Astrocyte (in vitro differentiated cells and primary cell): ENCODE results near the gene LYZL1. TPM values are rescaled to one million over a fixed set of nuclear protein-coding genes. Genes with fewer than 3 reads are reported as not detected.

Experiments
- DNase-seq: peaks from one replicate; pipeline ENCODE4 v3.0.0-alpha.2; 2010; ENCODE audit warnings: low read depth
- FAIRE-seq: peaks from 2 replicates; lab custom pipeline; 2011; peaks lifted over from hg19 to GRCh38; lab: Jason Lieb, UNC
- H2AFZ ChIP-seq: 2 replicates; pipeline ENCODE4 v1.6.0; 2012; ENCODE audit warnings: low read depth, low read length, inconsistent platforms
- H3K27ac ChIP-seq: 2 replicates; pipeline ENCODE4 v1.5.1; 2011; ENCODE audit warnings: low read depth, low read length, inconsistent platforms
- H3K27me3 ChIP-seq: 2 replicates; pipeline ENCODE4 v1.6.0; 2011; ENCODE audit warnings: low read length, inconsistent platforms; ENCODE audit not compliant: insufficient read depth
- H3K36me3 ChIP-seq: 2 replicates; pipeline ENCODE4 v1.5.1; 2011; ENCODE audit warnings: low read length, inconsistent platforms; ENCODE audit not compliant: insufficient read depth
- H3K4me1 ChIP-seq: 2 replicates; pipeline ENCODE4 v1.5.1; 2011; ENCODE audit warnings: low read length, inconsistent platforms; ENCODE audit not compliant: insufficient read depth
- H3K4me2 ChIP-seq: 2 replicates; pipeline ENCODE4 v1.6.0; 2012; ENCODE audit warnings: low read length, inconsistent platforms
- H3K4me3 ChIP-seq: 2 replicates; pipeline ENCODE4 v1.5.1; 2011; ENCODE audit warnings: low read depth, mild to moderate bottlenecking, low read length, inconsistent platforms; ENCODE audit not compliant: insufficient read depth
- H3K79me2 ChIP-seq: 2 replicates; pipeline ENCODE4 v1.6.0; 2012; ENCODE audit warnings: mild to moderate bottlenecking, low read length, inconsistent platforms; ENCODE audit not compliant: insufficient read depth
- H3K9ac ChIP-seq: 2 replicates; pipeline ENCODE4 v1.6.0; 2012; ENCODE audit warnings: mild to moderate bottlenecking, low read length, inconsistent platforms
- H3K9me3 ChIP-seq: 2 replicates; pipeline ENCODE4 v1.5.1; 2012; ENCODE audit warnings: low read depth, mild to moderate bottlenecking, low read length, inconsistent platforms; ENCODE audit not compliant: insufficient read depth
- H4K20me1 ChIP-seq: 2 replicates; pipeline ENCODE4 v1.6.0; 2012; ENCODE audit warnings: low read length, inconsistent platforms; ENCODE audit not compliant: insufficient read depth
- H3K27ac Mint-ChIP-seq: one replicate; pipeline ENCODE4 v1.8.0; 2021; ENCODE audit warnings: mild to moderate bottlenecking, mixed read lengths; ENCODE audit not compliant: unreplicated experiment
- H3K27me3 Mint-ChIP-seq: one replicate; pipeline ENCODE4 v1.8.0; 2021; ENCODE audit warnings: low read depth, mixed read lengths; ENCODE audit not compliant: unreplicated experiment
- H3K36me3 Mint-ChIP-seq: one replicate; pipeline ENCODE4 v1.8.0; 2021; ENCODE audit warnings: low read depth, mixed read lengths; ENCODE audit not compliant: unreplicated experiment
- H3K4me1 Mint-ChIP-seq: one replicate; pipeline ENCODE4 v1.8.0; 2021; ENCODE audit warnings: low read depth, mixed read lengths; ENCODE audit not compliant: unreplicated experiment
- H3K4me3 Mint-ChIP-seq: one replicate; pipeline ENCODE4 v1.8.0; 2021; ENCODE audit warnings: mild to moderate bottlenecking, moderate library complexity, mixed read lengths; ENCODE audit not compliant: unreplicated experiment
- H3K9me3 Mint-ChIP-seq: one replicate; pipeline ENCODE4 v1.8.0; 2021; ENCODE audit warnings: mild to moderate bottlenecking, mixed read lengths; ENCODE audit not compliant: unreplicated experiment
- EZH2 ChIP-seq: IDR thresholded peaks from 2 replicates; pipeline ENCODE4 v1.6.1; 2012; ENCODE audit warnings: mild to moderate bottlenecking, low read length, inconsistent platforms; ENCODE audit not compliant: insufficient read depth
- total RNA-seq: library from RNA; stranded (reverse); gene quantifications from 2 replicates; pipeline ENCODE4 v1.2.1, GENCODE V29; 2021
- TF ChIP-seq, protein P1 (sequence below): IDR thresholded peaks from 2 replicates; pipeline ENCODE4 v1.5.1; 2011; ENCODE audit warnings: low read depth, mild to moderate bottlenecking, inconsistent platforms, low read length, moderate library complexity; ENCODE audit not compliant: insufficient read depth

LYZL1 gene
- total RNA-seq, 1 donor from 2014 or later: not detected

DNA sequence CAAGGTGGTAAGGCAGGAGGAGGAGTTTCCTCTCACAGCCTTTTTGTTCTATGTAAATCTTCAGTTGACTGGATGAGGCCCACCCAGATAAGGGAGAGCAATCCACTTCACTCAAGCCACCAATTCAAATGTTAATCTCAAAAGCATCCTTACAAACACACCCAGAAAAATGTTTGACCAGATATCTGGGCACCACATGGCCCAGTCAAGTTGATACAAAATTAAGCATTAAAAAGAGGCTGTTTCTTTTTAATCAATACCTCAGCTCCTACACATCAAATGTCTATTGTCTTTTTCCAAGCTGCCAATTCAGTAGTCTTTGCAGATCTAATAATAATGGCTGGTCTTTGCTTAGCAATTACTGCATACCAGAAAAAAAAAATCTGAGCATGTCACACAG is 18.0 kb upstream of the LYZL1 start:
- H3K27me3 ChIP-seq: no peaks in the 10 kb centered on the region
- H3K4me1 ChIP-seq: peaks cover 2% of the 10 kb centered on the region
- Mint-ChIP-seq H3K36me3 (peaks cover 3% of the 10 kb centered on the region), H3K9me3 (peaks cover 6% of the 10 kb centered on the region), H3K27me3 (no peaks in the 10 kb centered on the region), H3K4me1 (no peaks in the 10 kb centered on the region), H3K4me3 (no peak overlapping the region), H3K27ac (no peak overlapping the region)
- DNase-seq (no peak), FAIRE-seq (no peak)
- no peak overlapping the region for H3K4me3 ChIP-seq
- H3K9me3 ChIP-seq: no peaks in the 10 kb centered on the region
- H3K9ac ChIP-seq: no peak overlapping the region
- no peak overlapping the region for H3K4me2 ChIP-seq
- H2AFZ ChIP-seq: no peak overlapping the region
- no peaks in the 10 kb centered on the region for H3K79me2 ChIP-seq
- no peak for TF ChIP-seq EZH2
- TF ChIP-seq, protein P1, sequence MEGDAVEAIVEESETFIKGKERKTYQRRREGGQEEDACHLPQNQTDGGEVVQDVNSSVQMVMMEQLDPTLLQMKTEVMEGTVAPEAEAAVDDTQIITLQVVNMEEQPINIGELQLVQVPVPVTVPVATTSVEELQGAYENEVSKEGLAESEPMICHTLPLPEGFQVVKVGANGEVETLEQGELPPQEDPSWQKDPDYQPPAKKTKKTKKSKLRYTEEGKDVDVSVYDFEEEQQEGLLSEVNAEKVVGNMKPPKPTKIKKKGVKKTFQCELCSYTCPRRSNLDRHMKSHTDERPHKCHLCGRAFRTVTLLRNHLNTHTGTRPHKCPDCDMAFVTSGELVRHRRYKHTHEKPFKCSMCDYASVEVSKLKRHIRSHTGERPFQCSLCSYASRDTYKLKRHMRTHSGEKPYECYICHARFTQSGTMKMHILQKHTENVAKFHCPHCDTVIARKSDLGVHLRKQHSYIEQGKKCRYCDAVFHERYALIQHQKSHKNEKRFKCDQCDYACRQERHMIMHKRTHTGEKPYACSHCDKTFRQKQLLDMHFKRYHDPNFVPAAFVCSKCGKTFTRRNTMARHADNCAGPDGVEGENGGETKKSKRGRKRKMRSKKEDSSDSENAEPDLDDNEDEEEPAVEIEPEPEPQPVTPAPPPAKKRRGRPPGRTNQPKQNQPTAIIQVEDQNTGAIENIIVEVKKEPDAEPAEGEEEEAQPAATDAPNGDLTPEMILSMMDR: no peak
- no peaks in the 10 kb centered on the region for H4K20me1 ChIP-seq
- H3K27ac ChIP-seq: no peak overlapping the region
- H3K36me3 ChIP-seq: no peaks in the 10 kb centered on the region

DNA sequence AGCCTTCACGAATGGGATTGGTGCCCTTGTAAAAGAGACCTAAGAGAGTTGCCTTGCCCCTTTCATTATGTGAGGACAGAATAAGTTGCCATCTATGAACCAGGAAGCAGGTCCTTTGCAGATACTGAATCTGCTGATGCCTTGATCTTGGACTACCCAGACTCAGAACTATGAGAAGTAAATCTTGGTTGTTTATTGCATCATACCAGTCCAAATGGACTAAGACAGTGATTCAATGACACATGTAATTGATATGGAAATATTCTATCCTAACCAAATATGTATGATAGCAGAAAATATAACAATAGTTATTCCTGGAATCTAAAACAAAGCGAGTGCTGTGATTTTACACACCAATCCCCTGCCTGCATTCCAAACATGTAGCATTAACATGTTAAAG is 17.0 kb upstream of the LYZL1 start:
- Histone ChIP-seq H3K4me3 (no peak overlapping the region), H3K4me2 (no peak overlapping the region), H3K9me3 (no peaks in the 10 kb centered on the region), H3K79me2 (no peaks in the 10 kb centered on the region), H3K27me3 (no peaks in the 10 kb centered on the region), H3K4me1 (no peaks in the 10 kb centered on the region), H2AFZ (no peak overlapping the region), H3K36me3 (no peaks in the 10 kb centered on the region), H3K27ac (no peak overlapping the region), H3K9ac (no peak overlapping the region), H4K20me1 (no peaks in the 10 kb centered on the region)
- Mint-ChIP-seq H3K4me1 (no peaks in the 10 kb centered on the region), H3K9me3 (peaks cover 6% of the 10 kb centered on the region), H3K36me3 (peaks cover 3% of the 10 kb centered on the region), H3K27me3 (no peaks in the 10 kb centered on the region), H3K27ac (no peak overlapping the region), H3K4me3 (no peak overlapping the region)
- DNase-seq (no peak), FAIRE-seq (no peak)
- TF ChIP-seq, protein P1: no peak
- TF ChIP-seq EZH2: no peak

DNA sequence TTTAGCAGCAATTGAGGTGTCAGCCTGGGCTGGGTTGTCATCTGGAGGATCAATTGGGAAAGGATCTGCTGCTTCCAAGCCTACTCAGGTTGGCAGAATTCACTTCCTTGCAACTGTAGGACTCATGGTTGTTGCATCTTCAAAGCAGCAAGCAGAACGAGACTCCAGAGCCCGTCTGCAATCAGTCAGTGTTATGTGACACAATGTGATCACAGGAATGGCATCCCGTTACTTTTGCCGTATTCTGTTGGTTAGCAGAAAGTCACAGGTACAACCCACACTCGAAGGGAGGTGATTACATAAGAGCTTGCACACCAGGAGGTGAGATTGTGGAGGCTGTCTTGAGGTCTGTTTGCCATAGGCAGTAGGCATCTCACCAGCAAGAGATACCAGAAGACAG is 15.4 kb upstream of the LYZL1 start:
- H2AFZ ChIP-seq: no peak overlapping the region
- H3K4me1 ChIP-seq: no peaks in the 10 kb centered on the region
- Mint-ChIP-seq H3K4me3 (no peak overlapping the region), H3K9me3 (peaks cover 6% of the 10 kb centered on the region), H3K4me1 (no peaks in the 10 kb centered on the region), H3K27me3 (no peaks in the 10 kb centered on the region), H3K27ac (no peak overlapping the region), H3K36me3 (peaks cover 3% of the 10 kb centered on the region)
- DNase-seq: no peak
- no peak for FAIRE-seq
- no peaks in the 10 kb centered on the region for H3K27me3 ChIP-seq
- H3K4me3 ChIP-seq: no peak overlapping the region
- no peaks in the 10 kb centered on the region for H3K9me3 ChIP-seq
- no peaks in the 10 kb centered on the region for H4K20me1 ChIP-seq
- no peaks in the 10 kb centered on the region for H3K79me2 ChIP-seq
- no peak overlapping the region for H3K27ac ChIP-seq
- H3K9ac ChIP-seq: no peak overlapping the region
- no peak overlapping the region for H3K4me2 ChIP-seq
- H3K36me3 ChIP-seq: no peaks in the 10 kb centered on the region
- TF ChIP-seq EZH2: no peak
- TF ChIP-seq, protein P1: no peak
